NT2/D1 (cell line): ENCODE data around the gene TAOK1.

Experiments used
- DNase-seq: peaks from one replicate; pipeline ENCODE4 v3.0.0-alpha.2; 2011; ENCODE audit warnings: low read depth, low spot score
- H3K27me3 ChIP-seq: 2 replicates; pipeline ENCODE4 v1.6.0; 2011; ENCODE audit warnings: mild to moderate bottlenecking; ENCODE audit not compliant: insufficient read length, insufficient read depth
- H3K36me3 ChIP-seq: 2 replicates; pipeline ENCODE4 v1.6.1; 2011; ENCODE audit warnings: mild to moderate bottlenecking, low read length, mixed read lengths; ENCODE audit not compliant: insufficient read depth, insufficient read length
- H3K4me1 ChIP-seq: 2 replicates; pipeline ENCODE4 v1.5.1; 2011; ENCODE audit not compliant: insufficient read depth, insufficient read length
- H3K4me3 ChIP-seq: 2 replicates; pipeline ENCODE4 v1.5.1; 2011; ENCODE audit warnings: low read depth; ENCODE audit not compliant: insufficient read length
- H3K9ac ChIP-seq: 2 replicates; pipeline ENCODE4 v1.6.0; 2011; ENCODE audit warnings: low read depth; ENCODE audit not compliant: insufficient read length
- H3K9me3 ChIP-seq: 2 replicates; pipeline ENCODE4 v1.5.1; 2011; ENCODE audit warnings: mild to moderate bottlenecking, low read length; ENCODE audit not compliant: insufficient read depth
- SUZ12 ChIP-seq: IDR thresholded peaks from 2 replicates; pipeline ENCODE4 v1.6.1; 2011; ENCODE audit not compliant: insufficient read length, insufficient read depth; ENCODE audit errors: extremely low read depth
- YY1 ChIP-seq: IDR thresholded peaks from 2 replicates; pipeline ENCODE4 v1.6.1; 2011; ENCODE audit not compliant: insufficient read length, insufficient read depth
- ZNF274 ChIP-seq: IDR thresholded peaks from 2 replicates; pipeline ENCODE4 v1.6.1; 2011; ENCODE audit warnings: mild to moderate bottlenecking, low read depth, low read length

Gene TAOK1

GRCh38 chr17:29510953-29511352 lies 120.8 kb downstream of the TAOK1 start:
- no peaks in the 10 kb centered on the region for H3K9me3 ChIP-seq
- no peak overlapping the region for H3K4me3 ChIP-seq
- H3K36me3 ChIP-seq = peaks cover 46% of the 10 kb centered on the region
- H3K27me3 ChIP-seq = no peaks in the 10 kb centered on the region
- no peak for TF ChIP-seq YY1
- TF ChIP-seq ZNF274 = no peak
- TF ChIP-seq SUZ12 = no peak
- no peak overlapping the region for H3K9ac ChIP-seq
- DNase-seq = no peak
- no peaks in the 10 kb centered on the region for H3K4me1 ChIP-seq

- TF ChIP-seq ZNF274 (no peak), SUZ12 (no peak), YY1 (no peak)
- Histone ChIP-seq H3K4me1 (no peaks in the 10 kb centered on the region), H3K9ac (no peak overlapping the region), H3K9me3 (no peaks in the 10 kb centered on the region), H3K4me3 (no peak overlapping the region), H3K27me3 (no peaks in the 10 kb centered on the region), H3K36me3 (peaks cover 35% of the 10 kb centered on the region)
- no peak for DNase-seq
These were observed 124.6 kb downstream of the TAOK1 start for GRCh38 chr17:29514792-29515191.

DNA sequence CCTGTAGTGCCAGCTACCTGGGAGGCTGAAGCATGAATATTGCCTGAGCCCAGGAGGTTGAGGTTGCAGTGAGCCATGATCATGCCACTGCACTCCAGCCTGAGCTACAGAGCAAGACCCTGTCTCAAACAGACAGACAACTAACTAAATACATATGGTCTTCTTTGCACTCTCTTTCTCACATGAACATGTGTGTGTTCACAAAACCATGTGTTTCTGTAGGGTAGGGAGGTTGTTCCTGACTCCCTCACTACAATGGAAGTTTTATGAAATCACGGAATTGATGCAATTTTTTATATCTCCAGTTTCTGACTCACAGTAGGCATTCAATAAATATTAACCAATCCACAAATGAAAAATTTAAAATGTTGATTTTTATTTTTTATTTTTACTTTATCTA lies 128.2 kb downstream of the TAOK1 start:
- Histone ChIP-seq H3K27me3 (no peaks in the 10 kb centered on the region), H3K36me3 (peaks cover 31% of the 10 kb centered on the region), H3K4me1 (no peaks in the 10 kb centered on the region), H3K9ac (no peak overlapping the region), H3K4me3 (no peak overlapping the region), H3K9me3 (no peaks in the 10 kb centered on the region)
- no peak for DNase-seq
- TF ChIP-seq YY1 = no peak
- no peak for TF ChIP-seq ZNF274
- TF ChIP-seq SUZ12 = no peak

DNA sequence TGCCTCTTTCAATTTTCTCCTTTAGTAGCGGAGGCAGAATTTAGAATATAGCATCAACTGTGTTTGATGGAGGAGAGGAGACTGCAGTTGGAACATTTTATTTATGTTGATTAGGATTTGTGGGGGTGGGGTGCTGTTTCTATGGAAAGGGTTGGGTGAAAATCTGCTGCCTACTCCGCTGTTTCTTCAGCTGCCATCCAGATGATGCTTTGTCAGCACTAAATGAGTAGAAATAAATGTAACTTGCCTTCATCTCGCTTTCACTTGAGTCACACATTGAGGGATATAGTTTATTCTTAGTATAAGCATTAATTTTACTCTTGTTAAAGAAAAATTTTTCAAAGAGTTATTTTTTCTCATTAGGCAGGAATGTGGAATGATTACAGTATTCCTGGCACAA lies 134.5 kb downstream of the TAOK1 start:
- peaks cover 19% of the 10 kb centered on the region for H3K36me3 ChIP-seq
- no peaks in the 10 kb centered on the region for H3K4me1 ChIP-seq
- H3K9me3 ChIP-seq = no peaks in the 10 kb centered on the region
- no peak for DNase-seq
- no peak overlapping the region for H3K9ac ChIP-seq
- H3K27me3 ChIP-seq = no peaks in the 10 kb centered on the region
- no peak overlapping the region for H3K4me3 ChIP-seq
- TF ChIP-seq SUZ12 (no peak), YY1 (no peak), ZNF274 (no peak)

DNA sequence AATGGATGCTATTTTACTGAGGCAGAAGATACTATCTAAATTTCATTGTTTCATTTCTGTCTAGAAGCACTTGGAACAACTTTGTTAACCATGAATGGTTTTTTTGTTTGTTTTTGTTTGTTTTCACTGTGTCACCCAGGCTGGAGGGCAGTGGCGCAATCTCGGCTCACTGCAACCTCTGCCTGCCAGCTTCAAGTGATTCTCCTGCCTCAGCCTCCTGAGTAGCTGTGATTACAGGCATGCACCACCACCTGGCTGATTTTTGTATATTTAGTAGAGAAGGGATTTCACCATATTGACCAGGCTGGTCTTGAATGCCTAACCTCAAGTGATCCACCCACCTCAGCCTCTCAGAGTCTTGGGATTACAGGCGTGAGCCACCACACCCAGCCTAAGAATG lies 136.2 kb downstream of the TAOK1 start:
- TF ChIP-seq ZNF274 = no peak
- TF ChIP-seq SUZ12 = no peak
- no peak for TF ChIP-seq YY1
- no peak overlapping the region for H3K9ac ChIP-seq
- no peaks in the 10 kb centered on the region for H3K9me3 ChIP-seq
- no peak for DNase-seq
- no peaks in the 10 kb centered on the region for H3K27me3 ChIP-seq
- no peaks in the 10 kb centered on the region for H3K4me1 ChIP-seq
- no peak overlapping the region for H3K4me3 ChIP-seq
- H3K36me3 ChIP-seq = peaks cover 27% of the 10 kb centered on the region

- Histone ChIP-seq H3K9ac (no peak overlapping the region), H3K9me3 (no peaks in the 10 kb centered on the region; the same call in 1 of the 2 replicates), H3K27me3 (no peaks in the 10 kb centered on the region), H3K4me3 (no peak overlapping the region), H3K4me1 (no peaks in the 10 kb centered on the region), H3K36me3 (peaks cover 32% of the 10 kb centered on the region)
- TF ChIP-seq YY1 = no peak
- TF ChIP-seq ZNF274 = no peak
- TF ChIP-seq SUZ12 = no peak
- no peak for DNase-seq
These were observed 143.8 kb downstream of the TAOK1 start for GRCh38 chr17:29533976-29534375.

DNA sequence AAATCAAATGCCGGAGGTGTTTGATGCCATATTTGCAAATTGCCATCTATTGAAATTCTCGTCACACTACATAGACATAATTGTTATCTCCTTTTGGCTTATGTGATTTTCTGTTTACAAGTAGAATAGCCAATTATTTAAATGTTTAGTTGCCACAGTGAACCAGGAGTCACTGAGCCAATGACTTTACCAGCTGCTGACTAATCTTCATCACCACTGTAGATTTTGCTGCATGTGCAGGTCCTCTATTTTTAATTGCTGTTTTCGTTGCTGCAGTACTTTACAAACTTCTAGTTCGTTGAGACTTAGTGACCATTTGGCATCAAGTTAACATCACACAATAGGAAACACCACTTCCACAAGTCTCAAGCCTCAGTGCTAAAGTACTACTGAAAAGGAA lies 153.9 kb downstream of the TAOK1 start:
- Histone ChIP-seq H3K27me3 (no peaks in the 10 kb centered on the region), H3K9me3 (no peaks in the 10 kb centered on the region), H3K9ac (no peak overlapping the region), H3K4me3 (no peak overlapping the region), H3K36me3 (peaks cover 25% of the 10 kb centered on the region), H3K4me1 (no peaks in the 10 kb centered on the region)
- no peak for DNase-seq
- TF ChIP-seq SUZ12 (no peak), ZNF274 (no peak), YY1 (no peak)

DNA sequence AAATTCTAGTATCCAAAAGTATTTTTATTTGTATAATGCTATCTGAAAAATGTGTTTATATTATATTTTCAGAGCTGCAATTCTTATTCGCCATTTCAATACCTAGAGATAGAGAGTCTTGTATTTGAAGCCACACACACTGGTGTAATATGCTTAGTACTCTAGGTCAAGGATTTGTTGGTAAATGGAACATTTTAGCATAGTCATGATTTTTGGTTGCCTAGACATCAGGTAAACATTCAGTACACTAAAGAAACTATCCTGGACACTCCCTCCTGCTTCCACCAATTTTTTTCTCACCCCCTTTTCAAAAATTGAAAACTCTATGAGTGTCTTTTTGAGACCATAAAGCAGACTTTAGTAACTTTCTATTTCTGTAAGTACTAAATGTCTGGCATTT lies 155.9 kb downstream of the TAOK1 start:
- no peak for DNase-seq

More for the DNA sequence above, 155.9 kb downstream of the TAOK1 start:
- Histone ChIP-seq H3K27me3 (no peaks in the 10 kb centered on the region), H3K9ac (no peak overlapping the region), H3K4me3 (no peak overlapping the region), H3K4me1 (no peaks in the 10 kb centered on the region), H3K36me3 (peaks cover 25% of the 10 kb centered on the region), H3K9me3 (no peaks in the 10 kb centered on the region)
- no peak for TF ChIP-seq SUZ12
- no peak for TF ChIP-seq ZNF274
- TF ChIP-seq YY1 = no peak
